Measurements from ENCODE around the gene RXFP4. TPM values are rescaled to one million over a fixed set of nuclear protein-coding genes. Genes with fewer than 3 reads are reported as not detected.
A peak's percentile ranks its signal among the peaks of the same experiment; 100 is the strongest.

RXFP4 gene
- total RNA-seq, 1 experiment from 2014 or later: not detected

- intact Hi-C loops (cut with micrococcal nuclease; ENCODE audit: unreplicated experiment): no loop called here
- CTCF ChIA-PET: interaction anchor here (0.5 to 1.6 kb wide), 4 partner anchors 13 to 89 kb away, joined by 3 to 6 read pairs (median 4); no protein-coding TSS in a partner anchor
These were observed 34.8 kb downstream of the RXFP4 start for GRCh38 chr1:155976062-155976912.

GRCh38 chr1:155976913-155977689 is 35.7 kb downstream of the RXFP4 start:
- Mint-ChIP-seq H3K9me3 (ENCODE audit: unreplicated experiment) (no peaks in the 10 kb centered on the region), H3K36me3 (ENCODE audit: insufficient read depth, unreplicated experiment) (peaks cover 6% of the 10 kb centered on the region), H3K4me3 (ENCODE audit: unreplicated experiment) (peak overlapping the region; percentile 82), H3K27ac (ENCODE audit: unreplicated experiment) (peak overlapping the region; percentile 50), H3K27me3 (ENCODE audit: insufficient read depth, unreplicated experiment) (no peaks in the 10 kb centered on the region), H3K4me1 (ENCODE audit: low read depth, unreplicated experiment) (peaks cover 42% of the 10 kb centered on the region)
- intact Hi-C loops (cut with micrococcal nuclease; ENCODE audit: unreplicated experiment): no loop called here
- ChIA-PET CTCF (interaction anchor here (0.7 to 2.0 kb wide), 5 partner anchors 13 to 89 kb away, joined by 3 to 12 read pairs (median 6); no protein-coding TSS in a partner anchor), POLR2A (interaction anchor here (0.6 to 2.2 kb wide), 3 partner anchors 43 to 837 kb away, joined by 4 to 8 read pairs (median 4); partner anchors contain the start of gene KHDC4)
- TF ChIP-seq CTCF (IDR thresholded peaks at IDR 0.05; ENCODE audit: insufficient read depth in 1 of 2, low read depth in 1 of 2, low read length in 1 of 2, severe bottlenecking in 1 of 2, unreplicated experiment in 1 of 2): no peak
- DNase-seq: no peak
- Histone ChIP-seq H3K36me3 (ENCODE audit: control insufficient read depth, insufficient read depth, low read length) (no peaks in the 10 kb centered on the region; the same call in 1 of the 2 replicates), H3K27me3 (replicated peaks; ENCODE audit: control insufficient read depth, insufficient read depth, low read length) (no peaks in the 10 kb centered on the region), H3K4me1 (peaks cover 42% of the 10 kb centered on the region), H3K4me3 (ENCODE audit: low read depth, low read length) (peak overlapping the region; percentile 99), H3K9me3 (no peaks in the 10 kb centered on the region)
- no TSS peak for BruUV-seq (replicated peaks)

More at GRCh38 chr1:155976062-155976912, 34.8 kb downstream of the RXFP4 start:
- peak overlapping the region; percentile 99; the same call in 1 of the 2 replicates for H3K4me3 ChIP-seq (ENCODE audit: low read depth, low read length)
- BruUV-seq (replicated peaks): no TSS peak
- Mint-ChIP-seq H3K27ac (ENCODE audit: unreplicated experiment) (peak overlapping the region; percentile 50), H3K27me3 (ENCODE audit: insufficient read depth, unreplicated experiment) (no peaks in the 10 kb centered on the region), H3K36me3 (ENCODE audit: insufficient read depth, unreplicated experiment) (peaks cover 6% of the 10 kb centered on the region), H3K4me3 (ENCODE audit: unreplicated experiment) (peak overlapping the region; percentile 82), H3K4me1 (ENCODE audit: low read depth, unreplicated experiment) (peaks cover 43% of the 10 kb centered on the region), H3K9me3 (ENCODE audit: unreplicated experiment) (no peaks in the 10 kb centered on the region)
- POLR2A ChIA-PET: no interaction called here
- peaks cover 44% of the 10 kb centered on the region for H3K4me1 ChIP-seq
- H3K27me3 ChIP-seq (replicated peaks; ENCODE audit: control insufficient read depth, insufficient read depth, low read length): no peaks in the 10 kb centered on the region
- H3K9me3 ChIP-seq: no peaks in the 10 kb centered on the region
- TF ChIP-seq CTCF (IDR thresholded peaks at IDR 0.05; ENCODE audit: insufficient read depth in 1 of 2, low read depth in 1 of 2, low read length in 1 of 2, severe bottlenecking in 1 of 2, unreplicated experiment in 1 of 2): no peak
- H3K36me3 ChIP-seq (ENCODE audit: control insufficient read depth, insufficient read depth, low read length): no peaks in the 10 kb centered on the region; the same call in 1 of the 2 replicates
- DNase-seq: peak in 1 of 2 experiments; percentile 30

Measured in Caco-2 (cell line).